ENCODE measurements around the gene SEZ6.

DNA sequence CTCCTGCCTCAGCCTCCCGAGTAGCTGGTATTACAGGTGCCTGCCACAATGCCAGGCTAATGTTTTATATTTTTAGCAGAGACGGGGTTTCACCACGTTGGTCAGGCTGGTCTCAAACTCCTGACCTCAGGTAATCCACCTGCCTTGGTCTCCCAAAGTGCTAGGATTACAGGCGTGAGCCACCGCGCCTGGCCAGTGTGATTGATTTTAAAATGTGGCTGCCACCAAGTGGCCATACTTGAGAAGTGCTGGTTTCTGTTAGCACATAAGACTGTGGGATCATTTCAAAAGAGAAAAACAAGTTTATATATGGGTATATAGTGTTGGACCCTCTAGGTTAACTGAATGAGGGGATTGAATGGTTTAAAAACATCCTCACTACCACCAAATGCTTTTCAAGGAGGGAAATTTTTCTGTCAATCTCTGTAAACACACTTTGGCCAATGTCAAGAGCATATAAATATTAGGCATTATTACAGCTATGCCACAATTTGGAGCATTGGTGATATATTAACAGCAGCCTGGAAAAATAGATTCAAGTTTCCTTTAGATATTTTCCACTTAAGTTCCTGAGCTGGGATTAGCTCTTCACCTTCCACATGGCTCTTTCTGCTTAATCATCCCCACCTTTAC lies 89.4 kb downstream of the SEZ6 start:
- TF ChIP-seq, protein P1, sequence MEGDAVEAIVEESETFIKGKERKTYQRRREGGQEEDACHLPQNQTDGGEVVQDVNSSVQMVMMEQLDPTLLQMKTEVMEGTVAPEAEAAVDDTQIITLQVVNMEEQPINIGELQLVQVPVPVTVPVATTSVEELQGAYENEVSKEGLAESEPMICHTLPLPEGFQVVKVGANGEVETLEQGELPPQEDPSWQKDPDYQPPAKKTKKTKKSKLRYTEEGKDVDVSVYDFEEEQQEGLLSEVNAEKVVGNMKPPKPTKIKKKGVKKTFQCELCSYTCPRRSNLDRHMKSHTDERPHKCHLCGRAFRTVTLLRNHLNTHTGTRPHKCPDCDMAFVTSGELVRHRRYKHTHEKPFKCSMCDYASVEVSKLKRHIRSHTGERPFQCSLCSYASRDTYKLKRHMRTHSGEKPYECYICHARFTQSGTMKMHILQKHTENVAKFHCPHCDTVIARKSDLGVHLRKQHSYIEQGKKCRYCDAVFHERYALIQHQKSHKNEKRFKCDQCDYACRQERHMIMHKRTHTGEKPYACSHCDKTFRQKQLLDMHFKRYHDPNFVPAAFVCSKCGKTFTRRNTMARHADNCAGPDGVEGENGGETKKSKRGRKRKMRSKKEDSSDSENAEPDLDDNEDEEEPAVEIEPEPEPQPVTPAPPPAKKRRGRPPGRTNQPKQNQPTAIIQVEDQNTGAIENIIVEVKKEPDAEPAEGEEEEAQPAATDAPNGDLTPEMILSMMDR (conservative IDR thresholded peaks at IDR 0.05 in 1 of 2, IDR thresholded peaks at IDR 0.05 in 1 of 2; ENCODE audit: low read depth in 1 of 2, low read length in 2 of 2) = peak; percentile 56 to 65
- no peak for TF ChIP-seq EZH2 (IDR thresholded peaks at IDR 0.05; ENCODE audit: low read length, missing control alignments)
